Activated B cell treated with CpG ODN at 0.5 μM for 24 hours (primary cell): Measurements from ENCODE around the gene ZFYVE27. TPM values are rescaled to one million over a fixed set of nuclear protein-coding genes. Genes with fewer than 3 reads are reported as not detected.

Experiments used
- ATAC-seq: fragments of 200-7000 bp; cut with Tn5 transposase; one replicate; pipeline ENCODE4 v1.10.0; 2021; ENCODE audit warnings: low read depth, mild to moderate bottlenecking, moderate library complexity
- CTCF ChIA-PET: fragments of 350-600 bp; sonication (Branson Sonifier 250); formaldehyde crosslinking; loops from one replicate; lab custom pipeline; 2021; ENCODE audit warnings: antibody characterized with exemption; lab: Charles Lee
- POLR2A ChIA-PET: fragments of 350-600 bp; sonication (Branson Sonifier 250); formaldehyde crosslinking; loops from one replicate; lab custom pipeline; 2021; ENCODE audit warnings: antibody characterized with exemption; lab: Charles Lee
- DNase-seq: peaks from one replicate; pipeline ENCODE4 v3.0.0; 2022
- H3K27ac Mint-ChIP-seq: one replicate; pipeline ENCODE4 v1.8.0; 2020; ENCODE audit warnings: mixed read lengths
- H3K27me3 Mint-ChIP-seq: one replicate; pipeline ENCODE4 v1.8.0; 2021; ENCODE audit warnings: mixed read lengths
- H3K36me3 Mint-ChIP-seq: one replicate; pipeline ENCODE4 v1.8.0; 2021; ENCODE audit warnings: low read depth, mixed read lengths
- H3K4me1 Mint-ChIP-seq: one replicate; pipeline ENCODE4 v1.8.0; 2021; ENCODE audit warnings: mixed read lengths
- H3K4me3 Mint-ChIP-seq: one replicate; pipeline ENCODE4 v1.8.0; 2020; ENCODE audit warnings: mild to moderate bottlenecking, mixed read lengths
- H3K9me3 Mint-ChIP-seq: one replicate; pipeline ENCODE4 v1.8.0; 2020; ENCODE audit warnings: mixed read lengths
- CTCF ChIP-seq: fragments of 200-600 bp; IDR thresholded peaks from one replicate; pipeline ENCODE4 v1.8.0; 2022; ENCODE audit warnings: antibody characterized with exemption, mild to moderate bottlenecking
- intact Hi-C: fragments of 100-400 bp; cut with micrococcal nuclease; formaldehyde crosslinking; loops from one replicate; pipeline ENCODE4 v1.15.1; 2024
- total RNA-seq: library from RNA; stranded (reverse); gene quantifications from 2 replicates; pipeline ENCODE4 v1.2.3, GENCODE V29; 2022

ZFYVE27 gene
- total RNA-seq, 1 donor from 2014 or later = 65.7 TPM

DNA sequence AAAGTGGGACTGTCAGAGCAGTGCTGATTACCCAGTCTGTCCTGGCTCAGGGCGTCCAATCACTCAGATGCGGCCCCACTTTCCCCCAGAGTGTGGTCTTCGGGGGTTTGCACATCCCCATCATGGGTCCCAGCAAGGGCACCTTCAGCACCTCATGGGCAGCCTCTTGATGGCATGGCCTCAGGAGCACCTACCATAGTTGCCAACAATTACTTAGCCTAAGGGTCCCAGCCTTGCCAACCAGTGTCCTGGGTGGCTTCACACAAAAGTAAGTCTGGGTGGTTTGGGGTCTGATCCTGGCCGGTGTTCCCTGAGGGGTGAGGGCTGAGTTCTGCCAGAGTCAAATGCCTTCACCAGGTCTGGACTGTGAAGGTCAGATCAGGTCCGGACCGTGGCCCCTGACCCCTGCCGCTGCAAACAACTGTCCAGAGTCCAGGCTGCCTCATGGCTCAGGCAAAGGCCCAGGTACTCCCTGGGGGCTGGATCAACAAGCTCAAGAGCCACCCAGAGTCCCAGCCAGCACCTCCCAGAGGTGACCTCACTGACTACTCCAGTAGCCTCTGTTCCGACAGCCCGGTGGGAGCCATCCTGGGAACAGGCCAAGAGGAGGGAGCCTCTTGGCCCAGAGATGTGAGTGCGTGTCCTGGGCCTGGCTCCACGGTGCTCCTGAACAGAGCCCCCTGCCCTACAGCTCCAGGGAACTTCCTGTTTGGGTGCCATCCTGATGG lies 29.6 kb upstream of the ZFYVE27 start:
- Mint-ChIP-seq H3K27ac (no peak overlapping the region), H3K4me1 (peaks cover 2% of the 10 kb centered on the region), H3K36me3 (no peaks in the 10 kb centered on the region), H3K4me3 (no peak overlapping the region), H3K27me3 (peaks cover 39% of the 10 kb centered on the region), H3K9me3 (peaks cover 3% of the 10 kb centered on the region)
- ChIA-PET CTCF (interaction anchor here (4.5 kb wide), 1 partner anchor 26 kb away, joined by 39 read pairs; no protein-coding TSS in a partner anchor), POLR2A (no interaction called here)
- no peak for TF ChIP-seq CTCF
- ATAC-seq (no peak), DNase-seq (no peak)
- intact Hi-C loops = no loop called here

DNA sequence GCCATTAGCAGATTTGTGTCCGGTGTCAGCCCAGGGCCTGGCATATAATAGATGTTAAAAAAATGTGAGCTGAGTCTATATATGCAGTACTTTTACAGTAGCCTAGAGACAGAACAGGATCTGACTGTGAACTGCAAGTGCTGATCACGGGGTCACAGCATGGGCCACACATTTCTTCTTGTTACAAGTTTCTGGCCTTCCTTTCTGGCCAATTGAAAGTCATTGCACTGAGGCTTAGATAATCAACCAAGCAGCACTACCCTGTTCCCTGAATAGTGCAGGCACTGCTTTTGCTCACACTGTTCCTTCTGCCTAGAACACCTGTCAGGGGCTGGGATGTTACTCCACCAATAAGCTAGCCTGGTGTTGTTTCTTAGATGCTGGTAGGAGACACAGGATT lies 28.8 kb upstream of the ZFYVE27 start:
- POLR2A ChIA-PET = no interaction called here
- CTCF ChIA-PET = interaction anchor here (1.0 to 4.5 kb wide), 5 partner anchors 10 to 32 kb away, joined by 3 to 39 read pairs (median 10); partner anchors contain the start of gene ZFYVE27
- H3K27me3 Mint-ChIP-seq = peaks cover 41% of the 10 kb centered on the region
- peaks cover 3% of the 10 kb centered on the region for H3K9me3 Mint-ChIP-seq
- H3K4me3 Mint-ChIP-seq = no peak overlapping the region
- ATAC-seq (no peak), DNase-seq (no peak)
- peaks cover 8% of the 10 kb centered on the region for H3K4me1 Mint-ChIP-seq
- H3K27ac Mint-ChIP-seq = no peak overlapping the region
- no peaks in the 10 kb centered on the region for H3K36me3 Mint-ChIP-seq
- intact Hi-C loops = no loop called here
- TF ChIP-seq CTCF = no peak

- ATAC-seq (no peak), DNase-seq (no peak)
- intact Hi-C loops = loop anchor here (1.0 kb wide), 1 partner anchor 22 kb away; no protein-coding TSS in a partner anchor
- Mint-ChIP-seq H3K36me3 (peaks cover 4% of the 10 kb centered on the region), H3K9me3 (no peaks in the 10 kb centered on the region), H3K4me1 (peaks cover 10% of the 10 kb centered on the region), H3K27me3 (peaks cover 38% of the 10 kb centered on the region), H3K27ac (no peak overlapping the region), H3K4me3 (no peak overlapping the region)
- no peak for TF ChIP-seq CTCF
- ChIA-PET POLR2A (interaction anchor here (0.6 kb wide), 1 partner anchor 31 kb away, joined by 7 read pairs; no protein-coding TSS in a partner anchor), CTCF (interaction anchor here (0.7 to 4.5 kb wide), 13 partner anchors 8 to 333 kb away, joined by 3 to 39 read pairs (median 5); partner anchors contain the start of genes AVPI1 and ZFYVE27)
These were observed 27.7 kb upstream of the ZFYVE27 start for GRCh38 chr10:97708976-97709946.

- Mint-ChIP-seq H3K36me3 (peaks cover 4% of the 10 kb centered on the region), H3K4me3 (peak overlapping the region; percentile 21), H3K27ac (no peak overlapping the region), H3K4me1 (peaks cover 14% of the 10 kb centered on the region), H3K27me3 (peaks cover 33% of the 10 kb centered on the region), H3K9me3 (no peaks in the 10 kb centered on the region)
- TF ChIP-seq CTCF = no peak
- DNase-seq = no peak
- ChIA-PET POLR2A (interaction anchor here (0.6 kb wide), 1 partner anchor 13 kb away, joined by 4 read pairs; no protein-coding TSS in a partner anchor), CTCF (interaction anchor here (1.0 kb wide), 1 partner anchor 19 kb away, joined by 3 read pairs; no protein-coding TSS in a partner anchor)
- ATAC-seq = no peak
- intact Hi-C loops = no loop called here
These were observed 25.0 kb upstream of the ZFYVE27 start for GRCh38 chr10:97711640-97712572.
